Measurements from ENCODE around the gene NOVA2. TPM values are rescaled to one million over a fixed set of nuclear protein-coding genes. Genes with fewer than 3 reads are reported as not detected.

The NOVA2 gene
- total and polyA plus RNA-seq, 2 experiments from 2014 or later, result 0.08 TPM; not detected in 1

- no peaks in the 10 kb centered on the region for H3K27me3 ChIP-seq
- no peaks in the 10 kb centered on the region for H3K36me3 ChIP-seq (replicated peaks; ENCODE audit: insufficient read depth, low read depth)
- H3K9me3 ChIP-seq (ENCODE audit: low read depth), result no peaks in the 10 kb centered on the region
- H3K27ac ChIP-seq, result peak within 1 kb of the TSS; percentile 95
- peak within 1 kb of the TSS; percentile 73 for H3K4me3 ChIP-seq
- peak within 1 kb of the TSS; percentile 68 for H2AFZ ChIP-seq
- under 1% methylated on average over 96 of the region's 107 CpGs for WGBS (ENCODE audit: low lambda C conversion rate, missing lambda C conversion rate)
- TF ChIP-seq EZH2phosphoT487 (IDR thresholded peaks at IDR 0.05; ENCODE audit: low read depth, severe bottlenecking, unreplicated experiment), result no peak
- TF ChIP-seq CTCF (IDR thresholded peaks at IDR 0.05; ENCODE audit: poor library complexity), result no peak
- TF ChIP-seq EZH2 (IDR thresholded peaks at IDR 0.05; ENCODE audit: borderline replicate concordance), result no peak
- peaks cover 22% of the 10 kb centered on the region for H3K79me2 ChIP-seq
- no peaks in the 10 kb centered on the region for H3K9me2 ChIP-seq (replicated peaks; ENCODE audit: insufficient read depth)
- peaks cover 17% of the 10 kb centered on the region for H3K4me1 ChIP-seq (ENCODE audit: insufficient read depth)
- peaks cover 19% of the 10 kb centered on the region for H4K20me1 ChIP-seq (ENCODE audit: insufficient read depth, poor library complexity, severe bottlenecking)
- peak; percentile 97 for DNase-seq (ENCODE audit: low spot score)
- peak within 1 kb of the TSS; percentile 93 for H3K4me2 ChIP-seq
These were observed 87.9 kb downstream of the NOVA2 start, which contains the start of gene IRF2BP1 for GRCh38 chr19:45885556-45886426. TSS of gene IRF2BP1 (minus strand) at chr19:45886141. CDS start at chr19:45885774, 367 bp downstream.

- peaks cover 19% of the 10 kb centered on the region for H4K20me1 ChIP-seq (ENCODE audit: insufficient read depth, poor library complexity, severe bottlenecking)
- H2AFZ ChIP-seq, result no peak overlapping the region
- H3K4me1 ChIP-seq (ENCODE audit: insufficient read depth), result peaks cover 17% of the 10 kb centered on the region
- WGBS (ENCODE audit: low lambda C conversion rate, missing lambda C conversion rate), result 69% methylated on average over 59 of the region's 72 CpGs
- H3K79me2 ChIP-seq, result peaks cover 22% of the 10 kb centered on the region
- H3K4me3 ChIP-seq, result peak overlapping the region; percentile 73
- H3K27me3 ChIP-seq, result no peaks in the 10 kb centered on the region
- peak overlapping the region; percentile 93 for H3K4me2 ChIP-seq
- TF ChIP-seq EZH2 (IDR thresholded peaks at IDR 0.05; ENCODE audit: borderline replicate concordance) (no peak), EZH2phosphoT487 (IDR thresholded peaks at IDR 0.05; ENCODE audit: low read depth, severe bottlenecking, unreplicated experiment) (no peak), CTCF (IDR thresholded peaks at IDR 0.05; ENCODE audit: poor library complexity) (no peak)
- peak overlapping the region; percentile 95 for H3K27ac ChIP-seq
- DNase-seq (ENCODE audit: low spot score), result no peak
- no peaks in the 10 kb centered on the region for H3K36me3 ChIP-seq (replicated peaks; ENCODE audit: insufficient read depth, low read depth)
- no peaks in the 10 kb centered on the region for H3K9me2 ChIP-seq (replicated peaks; ENCODE audit: insufficient read depth)
- no peaks in the 10 kb centered on the region for H3K9me3 ChIP-seq (ENCODE audit: low read depth)
These were observed 88.7 kb downstream of the NOVA2 start for GRCh38 chr19:45884682-45885555.

- TF ChIP-seq EZH2 (IDR thresholded peaks at IDR 0.05; ENCODE audit: borderline replicate concordance), result no peak
- TF ChIP-seq CTCF (IDR thresholded peaks at IDR 0.05; ENCODE audit: poor library complexity), result no peak
- TF ChIP-seq EZH2phosphoT487 (IDR thresholded peaks at IDR 0.05; ENCODE audit: low read depth, severe bottlenecking, unreplicated experiment), result no peak
- H3K4me2 ChIP-seq, result peak overlapping the region; percentile 93
- no peaks in the 10 kb centered on the region for H3K36me3 ChIP-seq (replicated peaks; ENCODE audit: insufficient read depth, low read depth)
- peaks cover 17% of the 10 kb centered on the region for H3K4me1 ChIP-seq (ENCODE audit: insufficient read depth)
- H3K79me2 ChIP-seq, result peaks cover 22% of the 10 kb centered on the region
- no peaks in the 10 kb centered on the region for H3K9me2 ChIP-seq (replicated peaks; ENCODE audit: insufficient read depth)
- no peak overlapping the region for H2AFZ ChIP-seq
- H3K27me3 ChIP-seq, result no peaks in the 10 kb centered on the region
- no peak overlapping the region for H3K4me3 ChIP-seq
- peak; percentile 14 for DNase-seq (ENCODE audit: low spot score)
- peaks cover 19% of the 10 kb centered on the region for H4K20me1 ChIP-seq (ENCODE audit: insufficient read depth, poor library complexity, severe bottlenecking)
- WGBS (ENCODE audit: low lambda C conversion rate, missing lambda C conversion rate), result 96% methylated on average over 53 of the region's 57 CpGs
- no peaks in the 10 kb centered on the region for H3K9me3 ChIP-seq (ENCODE audit: low read depth)
- no peak overlapping the region for H3K27ac ChIP-seq
These were observed 89.6 kb downstream of the NOVA2 start for GRCh38 chr19:45883881-45884681.

Measured in hepatocyte (in vitro differentiated cells).